ENCODE measurements around the gene RASGEF1C.

RASGEF1C gene

DNA sequence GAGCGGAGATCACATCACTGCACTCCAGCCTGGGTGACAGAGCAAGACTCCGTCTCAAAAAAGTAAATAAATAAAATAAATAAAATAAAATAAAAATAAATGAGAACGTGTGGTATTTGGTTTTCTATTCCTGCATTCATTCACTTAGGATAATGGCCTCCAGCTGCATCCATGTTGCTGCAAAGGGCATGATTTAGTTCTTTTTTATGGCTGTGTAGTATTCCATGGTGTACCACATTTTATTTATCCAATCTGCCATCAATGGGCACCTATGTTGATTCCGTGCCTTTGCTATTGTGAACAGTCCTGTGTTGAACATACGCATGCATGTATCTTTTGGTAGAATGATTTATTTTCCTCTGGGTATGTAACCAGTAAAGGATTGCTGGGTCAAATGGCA is 8.8 kb upstream of the RASGEF1C start:
- no peak overlapping the region for H3K4me3 ChIP-seq (ENCODE audit: control insufficient read depth, low read depth, low read length)
- no peak for DNase-seq (ENCODE audit: low read depth)
- TF ChIP-seq, protein P1, sequence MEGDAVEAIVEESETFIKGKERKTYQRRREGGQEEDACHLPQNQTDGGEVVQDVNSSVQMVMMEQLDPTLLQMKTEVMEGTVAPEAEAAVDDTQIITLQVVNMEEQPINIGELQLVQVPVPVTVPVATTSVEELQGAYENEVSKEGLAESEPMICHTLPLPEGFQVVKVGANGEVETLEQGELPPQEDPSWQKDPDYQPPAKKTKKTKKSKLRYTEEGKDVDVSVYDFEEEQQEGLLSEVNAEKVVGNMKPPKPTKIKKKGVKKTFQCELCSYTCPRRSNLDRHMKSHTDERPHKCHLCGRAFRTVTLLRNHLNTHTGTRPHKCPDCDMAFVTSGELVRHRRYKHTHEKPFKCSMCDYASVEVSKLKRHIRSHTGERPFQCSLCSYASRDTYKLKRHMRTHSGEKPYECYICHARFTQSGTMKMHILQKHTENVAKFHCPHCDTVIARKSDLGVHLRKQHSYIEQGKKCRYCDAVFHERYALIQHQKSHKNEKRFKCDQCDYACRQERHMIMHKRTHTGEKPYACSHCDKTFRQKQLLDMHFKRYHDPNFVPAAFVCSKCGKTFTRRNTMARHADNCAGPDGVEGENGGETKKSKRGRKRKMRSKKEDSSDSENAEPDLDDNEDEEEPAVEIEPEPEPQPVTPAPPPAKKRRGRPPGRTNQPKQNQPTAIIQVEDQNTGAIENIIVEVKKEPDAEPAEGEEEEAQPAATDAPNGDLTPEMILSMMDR (IDR thresholded peaks at IDR 0.05; ENCODE audit: control insufficient read depth, insufficient read depth, low read depth, low read length, missing control alignments): no peak

DNA sequence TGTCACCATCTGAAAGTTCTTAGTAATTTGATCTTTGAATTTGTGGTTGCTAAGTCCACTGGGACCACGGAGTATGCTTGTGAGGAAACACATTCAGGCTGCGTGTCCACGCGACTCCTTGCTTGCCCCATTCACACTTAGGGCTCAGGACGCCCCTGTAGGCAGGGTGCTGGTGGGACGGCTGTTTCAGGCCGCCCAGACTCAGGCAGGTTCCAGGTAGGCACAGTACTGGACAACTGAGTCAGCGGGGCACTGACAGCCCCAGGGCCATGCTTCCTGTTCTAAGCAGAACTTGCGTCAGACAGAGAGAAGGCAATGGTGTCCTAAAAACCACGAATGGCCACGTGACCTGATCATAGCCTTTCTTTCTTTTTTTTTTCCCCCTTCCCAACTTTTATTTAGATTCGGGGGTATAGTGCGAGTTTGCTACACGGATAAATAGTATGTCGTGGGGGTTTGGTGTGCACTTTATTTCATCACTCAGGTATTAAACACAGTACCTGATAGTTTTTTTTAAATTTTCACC is 7.7 kb upstream of the RASGEF1C start:
- DNase-seq (ENCODE audit: low read depth): no peak
- H3K4me3 ChIP-seq (ENCODE audit: control insufficient read depth, low read depth, low read length): no peak overlapping the region
- TF ChIP-seq, protein P1 (IDR thresholded peaks at IDR 0.05; ENCODE audit: control insufficient read depth, insufficient read depth, low read depth, low read length, missing control alignments): no peak

DNA sequence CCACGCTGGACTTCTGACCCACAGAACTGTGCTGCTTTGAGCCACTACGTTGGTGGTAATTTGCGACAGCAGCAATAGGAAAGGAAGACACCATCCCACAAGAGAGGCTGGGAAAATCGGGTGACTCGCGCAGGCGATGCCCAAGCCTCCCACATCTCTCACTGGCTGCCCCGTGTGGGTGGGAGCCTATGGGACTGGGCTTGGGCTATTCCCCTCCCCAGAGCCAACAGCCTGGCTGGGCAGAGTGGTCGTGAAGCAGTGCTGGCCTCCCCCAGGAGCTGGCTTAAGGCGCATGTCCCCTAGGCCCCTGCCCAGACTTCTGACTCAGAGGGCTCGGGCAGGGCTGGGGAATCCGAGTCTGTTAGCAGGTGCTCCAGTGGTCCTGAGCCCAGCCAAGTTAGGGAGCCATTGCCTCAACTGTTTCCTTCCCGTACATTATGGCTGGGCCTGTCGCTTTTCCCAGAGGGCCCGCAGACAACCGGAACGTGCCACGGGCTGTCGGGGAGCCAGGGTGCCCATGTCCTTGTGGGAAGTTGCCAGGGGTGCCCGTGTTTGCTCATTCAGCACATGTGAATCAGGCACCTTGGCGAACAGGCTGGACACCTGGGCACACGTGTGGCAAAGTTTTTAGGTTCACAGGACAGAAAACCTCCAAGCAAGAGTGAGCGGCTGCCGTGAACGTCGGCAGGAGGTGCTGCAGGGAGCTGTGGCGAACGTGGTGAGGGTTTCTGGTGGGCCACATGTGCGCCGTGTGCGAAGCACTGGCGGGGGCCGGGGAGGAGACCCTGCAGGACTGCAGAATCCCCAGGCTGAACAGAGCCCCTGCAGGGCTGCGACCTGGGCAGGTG is 7.0 kb upstream of the RASGEF1C start:
- TF ChIP-seq, protein P1 (IDR thresholded peaks at IDR 0.05; ENCODE audit: control insufficient read depth, insufficient read depth, low read depth, low read length, missing control alignments): no peak
- DNase-seq (ENCODE audit: low read depth): no peak
- no peak overlapping the region for H3K4me3 ChIP-seq (ENCODE audit: control insufficient read depth, low read depth, low read length)

DNA sequence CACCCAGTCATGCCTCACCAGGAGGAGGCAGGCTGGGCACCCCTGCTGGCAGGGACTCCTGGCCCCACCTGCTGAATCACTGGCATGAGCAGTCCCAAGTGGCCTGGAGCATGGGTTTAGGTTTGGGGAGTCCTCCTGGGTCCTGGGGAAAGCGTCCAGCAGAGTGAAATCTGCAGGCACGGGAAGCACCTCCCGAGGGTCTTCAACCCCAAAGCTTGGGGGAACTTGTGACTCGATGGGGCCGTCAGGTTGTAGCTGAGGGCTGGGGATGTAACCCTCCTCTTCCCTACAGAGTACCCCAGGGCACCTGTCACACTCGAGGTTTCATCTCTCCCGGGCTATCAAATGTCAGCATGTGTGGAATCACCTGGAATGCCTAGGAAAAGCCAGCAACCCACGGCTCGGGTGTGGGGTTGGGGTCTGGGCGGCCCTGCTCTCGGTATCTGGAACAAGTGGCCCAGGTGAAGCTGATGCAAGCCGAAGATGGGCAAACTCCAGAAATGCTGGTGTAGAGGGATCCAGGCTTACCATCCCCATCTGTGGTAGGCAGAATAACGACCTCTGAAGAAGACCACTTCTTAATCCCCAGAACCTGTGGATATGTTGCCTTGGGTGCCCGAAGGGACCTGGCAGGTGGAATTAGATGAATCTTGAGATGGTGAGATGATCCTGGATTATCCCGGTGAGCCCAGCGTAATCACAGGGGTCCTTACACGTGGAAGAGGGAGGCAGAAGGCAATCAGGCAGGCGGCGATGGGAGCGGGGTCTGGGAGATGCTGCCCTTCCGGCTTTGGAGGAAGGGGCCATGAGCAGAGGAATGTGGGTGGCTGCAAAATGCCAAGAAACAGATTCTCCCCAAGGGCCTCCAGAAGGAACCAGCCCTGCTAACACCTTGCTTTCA is 6.1 kb upstream of the RASGEF1C start:
- H3K4me3 ChIP-seq (ENCODE audit: control insufficient read depth, low read depth, low read length): no peak overlapping the region
- TF ChIP-seq, protein P1 (IDR thresholded peaks at IDR 0.05; ENCODE audit: control insufficient read depth, insufficient read depth, low read depth, low read length, missing control alignments): no peak
- no peak for DNase-seq (ENCODE audit: low read depth)

DNA sequence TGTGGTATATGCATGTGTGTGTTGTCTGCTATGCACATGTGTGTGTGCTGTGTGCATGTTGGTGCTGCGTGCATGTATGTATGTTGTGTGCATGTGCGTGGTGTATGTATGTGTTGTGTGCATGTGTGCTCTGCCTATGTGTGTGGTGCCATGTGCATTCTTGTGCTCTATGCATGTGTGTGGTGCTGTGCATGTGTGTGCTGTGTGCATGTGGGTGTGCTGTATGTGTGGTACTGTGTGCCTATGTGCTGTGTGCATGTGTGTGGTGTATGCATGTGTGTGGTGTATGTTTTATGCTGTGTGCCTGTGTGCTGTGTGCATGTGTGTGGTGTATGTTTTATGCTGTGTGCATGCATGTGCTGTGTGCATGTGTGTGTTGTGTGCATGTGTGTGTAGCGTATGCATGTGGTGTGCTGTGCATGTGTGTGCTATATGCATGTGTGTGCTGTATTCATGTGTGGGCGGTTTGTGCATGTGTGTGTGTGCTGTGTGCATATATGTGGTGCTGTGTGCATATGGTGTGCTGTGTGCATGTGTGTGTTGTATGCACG is 4.7 kb upstream of the RASGEF1C start:
- TF ChIP-seq, protein P1 (IDR thresholded peaks at IDR 0.05; ENCODE audit: control insufficient read depth, insufficient read depth, low read depth, low read length, missing control alignments): no peak
- no peak for DNase-seq (ENCODE audit: low read depth)
- no peak overlapping the region for H3K4me3 ChIP-seq (ENCODE audit: control insufficient read depth, low read depth, low read length)

DNA sequence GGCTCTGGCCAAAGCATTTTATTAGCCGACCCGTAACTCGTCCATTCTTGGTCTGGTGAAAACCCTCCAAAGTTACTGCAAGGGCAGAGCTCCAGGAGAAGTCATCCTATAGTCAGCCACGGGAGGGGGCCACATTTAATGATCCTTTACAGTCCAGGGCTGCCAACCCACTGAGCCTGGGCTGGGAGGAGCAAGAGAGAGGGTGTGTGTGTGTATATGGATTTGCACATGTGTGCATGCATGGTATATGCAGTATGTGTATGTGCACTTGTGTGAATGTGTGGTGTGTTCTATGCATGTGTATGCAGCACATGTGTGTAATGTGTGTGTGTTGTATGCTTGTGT is 4.2 kb upstream of the RASGEF1C start:
- no peak for DNase-seq (ENCODE audit: low read depth)
- TF ChIP-seq, protein P1 (IDR thresholded peaks at IDR 0.05; ENCODE audit: control insufficient read depth, insufficient read depth, low read depth, low read length, missing control alignments): no peak
- H3K4me3 ChIP-seq (ENCODE audit: control insufficient read depth, low read depth, low read length): no peak overlapping the region

All from AG09309 (cell line).